Uterus (tissue), 4 donors: ENCODE measurements around the gene EPS15. TPM values are rescaled to one million over a fixed set of nuclear protein-coding genes. Genes with fewer than 3 reads are reported as not detected.

ENCODE experiments used
- DNase-seq, 2 donors: peaks; one replicate each; pipeline ENCODE4 v3.0.0-alpha.2; 2019 to 2020
- H3K27ac ChIP-seq, 2 donors: fragments of 200-600 bp; sonication (generic); 1 replicate in 1 of 2; 2 replicates in 1 of 2; pipeline ENCODE4 v1.5.1; 2016 to 2018
- H3K27me3 ChIP-seq, 2 donors: fragments of 200-600 bp; sonication (generic); one replicate each; pipeline ENCODE4 v1.5.1; 2018 to 2019; ENCODE audit warnings: control low read depth in 1 of 2
- H3K36me3 ChIP-seq, 2 donors: fragments of 200-600 bp; sonication (generic); one replicate each; pipeline ENCODE4 v1.5.1; 2019; ENCODE audit warnings: control low read depth in 1 of 2
- H3K4me1 ChIP-seq, 2 donors: fragments of 200-600 bp; sonication (generic); one replicate each; pipeline ENCODE4 v1.5.1; 2018 to 2019; ENCODE audit warnings: control low read depth in 1 of 2
- H3K4me3 ChIP-seq, 2 donors: fragments of 200-600 bp; sonication (generic); 1 replicate in 1 of 2; 2 replicates in 1 of 2; pipeline ENCODE4 v1.5.1; 2018 to 2019; ENCODE audit warnings: mild to moderate bottlenecking in 1 of 2
- H3K9me3 ChIP-seq, 2 donors: fragments of 200-600 bp; sonication (generic); one replicate each; pipeline ENCODE4 v1.5.1; 2019; ENCODE audit warnings: control low read depth in 1 of 2
- CTCF ChIP-seq, 4 experiments: fragments of 200-600 bp in 2 of 4; fragments of 450-650 bp in 2 of 4; sonication (generic) in 2 of 4; IDR thresholded peaks; one replicate each; pipeline ENCODE4 v1.5.1; 2016 to 2019; ENCODE audit warnings: antibody characterized with exemption in 4 of 4, mild to moderate bottlenecking in 2 of 4, moderate library complexity in 1 of 4
- POLR2A ChIP-seq, 2 donors: fragments of 450-650 bp; IDR thresholded peaks; one replicate each; pipeline ENCODE4 v1.6.1; 2016; ENCODE audit warnings: antibody characterized with exemption in 2 of 2, mild to moderate bottlenecking in 1 of 2, moderate library complexity in 1 of 2
- intact Hi-C: fragments of 100-400 bp; cut with DNase I; formaldehyde crosslinking; loops from one replicate; pipeline ENCODE4 v1.15.1; 2023; ENCODE audit warnings: low total_unique reads
- total RNA-seq, 4 donors: library from RNA; depleted of rRNA in 3 of 4; stranded (reverse); fragments of >200 nt in 3 of 4; gene quantifications; one replicate each; pipeline versions ENCODE4 v1.1.0 to v1.2.4, GENCODE V29; 2014 to 2023
- donor health status: DM: yes; HTN: yes; CAD: no.

Gene EPS15
- total RNA-seq, 4 donors from 2014 or later, result 30.7 to 133 (median 81.1) TPM

GRCh38 chr1:51313961-51314777, 204.9 kb downstream of the EPS15 start:
- Histone ChIP-seq H3K9me3 (no peaks in the 10 kb centered on the region), H3K4me3 (no peak overlapping the region), H3K4me1 (no peaks in the 10 kb centered on the region), H3K27me3 (no peaks in the 10 kb centered on the region), H3K27ac (peak overlapping the region; percentile 10 to 48), H3K36me3 (no peaks in the 10 kb centered on the region)
- intact Hi-C loops, result no loop called here
- DNase-seq, result peak in 1 of 2 donors; percentile 35
- TF ChIP-seq CTCF (IDR thresholded peaks at IDR 0.05) (no peak), POLR2A (IDR thresholded peaks at IDR 0.05) (no peak)

- H3K4me1 ChIP-seq, result no peaks in the 10 kb centered on the region
- H3K36me3 ChIP-seq, result no peaks in the 10 kb centered on the region
- H3K27ac ChIP-seq, result peak overlapping the region; percentile 10 to 48
- intact Hi-C loops, result no loop called here
- TF ChIP-seq POLR2A (IDR thresholded peaks at IDR 0.05) (no peak), CTCF (IDR thresholded peaks at IDR 0.05) (peak in 1 of 4 experiments; percentile 11)
- no peak for DNase-seq
- H3K4me3 ChIP-seq, result no peak overlapping the region
- H3K9me3 ChIP-seq, result no peaks in the 10 kb centered on the region
- no peaks in the 10 kb centered on the region for H3K27me3 ChIP-seq
These were observed 205.7 kb downstream of the EPS15 start for GRCh38 chr1:51313268-51313852.

- no peaks in the 10 kb centered on the region for H3K27me3 ChIP-seq
- no peak overlapping the region for H3K27ac ChIP-seq
- H3K9me3 ChIP-seq, result no peaks in the 10 kb centered on the region
- H3K4me1 ChIP-seq, result no peaks in the 10 kb centered on the region
- no peaks in the 10 kb centered on the region for H3K36me3 ChIP-seq
- H3K4me3 ChIP-seq, result no peak overlapping the region
- TF ChIP-seq POLR2A (IDR thresholded peaks at IDR 0.05) (no peak), CTCF (IDR thresholded peaks at IDR 0.05) (no peak)
- DNase-seq, result no peak
- intact Hi-C loops, result no loop called here
These were observed 206.3 kb downstream of the EPS15 start for GRCh38 chr1:51312718-51313117.

- TF ChIP-seq POLR2A (IDR thresholded peaks at IDR 0.05) (no peak), CTCF (IDR thresholded peaks at IDR 0.05) (no peak)
- H3K27ac ChIP-seq, result no peak overlapping the region
- intact Hi-C loops, result no loop called here
- no peak overlapping the region for H3K4me3 ChIP-seq
- H3K4me1 ChIP-seq, result no peaks in the 10 kb centered on the region
- no peaks in the 10 kb centered on the region for H3K9me3 ChIP-seq
- DNase-seq, result no peak
- H3K27me3 ChIP-seq, result no peaks in the 10 kb centered on the region
- no peaks in the 10 kb centered on the region for H3K36me3 ChIP-seq
These were observed 207.2 kb downstream of the EPS15 start for GRCh38 chr1:51311826-51312225.

GRCh38 chr1:51310871-51311613, 208.0 kb downstream of the EPS15 start:
- Histone ChIP-seq H3K4me1 (no peaks in the 10 kb centered on the region), H3K27ac (no peak overlapping the region), H3K27me3 (no peaks in the 10 kb centered on the region), H3K9me3 (no peaks in the 10 kb centered on the region), H3K4me3 (no peak overlapping the region), H3K36me3 (no peaks in the 10 kb centered on the region)
- DNase-seq, result no peak
- TF ChIP-seq POLR2A (IDR thresholded peaks at IDR 0.05) (no peak), CTCF (IDR thresholded peaks at IDR 0.05) (no peak)
- intact Hi-C loops, result no loop called here
